Keratinocyte (primary cell): ENCODE measurements around the gene ATP6V0A1. TPM values are rescaled to one million over a fixed set of nuclear protein-coding genes. Genes with fewer than 3 reads are reported as not detected.

Experiments used
- DNase-seq: peaks from one replicate; pipeline ENCODE4 v3.0.0-alpha.2; 2011; ENCODE audit warnings: low read depth, missing footprints, low spot score
- FAIRE-seq: peaks from 2 replicates; lab custom pipeline; 2011; peaks lifted over from hg19 to GRCh38; lab: Jason Lieb, UNC
- H2AFZ ChIP-seq: 2 replicates; pipeline ENCODE4 v1.6.0; 2012; ENCODE audit warnings: low read length, control low read depth, inconsistent platforms; ENCODE audit not compliant: control insufficient read depth
- H3K27ac ChIP-seq: 2 replicates; pipeline ENCODE4 v1.5.1; 2011; ENCODE audit warnings: low read length; ENCODE audit not compliant: control insufficient read depth, insufficient read depth
- H3K27me3 ChIP-seq: 3 replicates; pipeline ENCODE4 v1.6.0; 2011; ENCODE audit warnings: low read length; ENCODE audit not compliant: control insufficient read depth, insufficient read depth; ENCODE audit errors: extremely low read depth
- H3K36me3 ChIP-seq, 2 experiments: 2 replicates in 1 of 2; 3 replicates in 1 of 2; pipeline ENCODE4 v1.5.1; 2011; ENCODE audit warnings: low read length in 2 of 2, mild to moderate bottlenecking in 1 of 2; ENCODE audit not compliant: control insufficient read depth in 2 of 2, insufficient read depth in 2 of 2; ENCODE audit errors: extremely low read depth in 1 of 2
- H3K4me1 ChIP-seq: 3 replicates; pipeline ENCODE4 v1.5.1; 2011; ENCODE audit warnings: low read length; ENCODE audit not compliant: control insufficient read depth, insufficient read depth; ENCODE audit errors: extremely low read depth
- H3K4me2 ChIP-seq: 3 replicates; pipeline ENCODE4 v1.6.0; 2011; ENCODE audit warnings: low read depth, low read length; ENCODE audit not compliant: control insufficient read depth, insufficient read depth; ENCODE audit errors: extremely low read depth
- H3K4me3 ChIP-seq, 3 experiments: fragments of 200-600 bp in 1 of 3; sonication (generic) in 1 of 3; 2 replicates in 2 of 3; 3 replicates in 1 of 3; pipeline ENCODE4 v1.5.1; 2011 to 2016; ENCODE audit warnings: low read length in 3 of 3, mild to moderate bottlenecking in 3 of 3, control low read depth in 2 of 3, inconsistent platforms in 1 of 3, low read depth in 1 of 3, mixed read lengths in 1 of 3, mixed run types in 1 of 3, moderate library complexity in 1 of 3; ENCODE audit not compliant: control insufficient read depth in 2 of 3, insufficient read depth in 2 of 3; ENCODE audit errors: extremely low read depth in 1 of 3
- H3K79me2 ChIP-seq: 2 replicates; pipeline ENCODE4 v1.6.0; 2012; ENCODE audit warnings: low read length; ENCODE audit not compliant: control insufficient read depth, insufficient read depth
- H3K9ac ChIP-seq: 3 replicates; pipeline ENCODE4 v1.6.0; 2011; ENCODE audit warnings: low read length; ENCODE audit not compliant: control insufficient read depth, insufficient read depth; ENCODE audit errors: extremely low read depth
- H3K9me1 ChIP-seq: 3 replicates; pipeline ENCODE4 v1.6.0; 2011; ENCODE audit warnings: low read length; ENCODE audit not compliant: control insufficient read depth, insufficient read depth; ENCODE audit errors: extremely low read depth
- H3K9me3 ChIP-seq: 2 replicates; pipeline ENCODE4 v1.5.1; 2012; ENCODE audit warnings: low read depth, low read length; ENCODE audit not compliant: control insufficient read depth
- H4K20me1 ChIP-seq: 3 replicates; pipeline ENCODE4 v1.6.0; 2011; ENCODE audit warnings: low read length; ENCODE audit not compliant: control insufficient read depth, insufficient read depth; ENCODE audit errors: extremely low read depth
- CTCF ChIP-seq, 3 experiments: IDR thresholded peaks in 1 of 3; conservative IDR thresholded peaks in 1 of 3; optimal IDR thresholded peaks in 1 of 3; 2 replicates in 2 of 3; 3 replicates in 1 of 3; pipeline versions ENCODE3 to v1.5.1; 2011; ENCODE audit warnings: low read length in 3 of 3, mild to moderate bottlenecking in 3 of 3, moderate library complexity in 2 of 3, control low read depth in 1 of 3, inconsistent platforms in 1 of 3; ENCODE audit not compliant: insufficient read depth in 2 of 3; ENCODE audit errors: extremely low read depth in 1 of 3
- EZH2 ChIP-seq: IDR thresholded peaks from one replicate; pipeline ENCODE4 v1.6.1; 2012; ENCODE audit warnings: inconsistent platforms, mild to moderate bottlenecking, low read length, moderate library complexity
- dilution Hi-C: fragments of 300-500 bp; cut with MboI; formaldehyde crosslinking; loops from one replicate; pipeline ENCODE4 v1.7.0; 2020; ENCODE audit warnings: low sequenced_read_pairs; ENCODE audit not compliant: extremely low pct_ligation_motif_present
- polyA plus RNA-seq, 5 experiments: library from polyadenylated mRNA; depleted of rRNA in 3 of 5; stranded (reverse) in 3 of 5; stranded (forward) in 1 of 5; unstranded in 1 of 5; fragments of >200 nt; gene quantifications; 1 replicate in 1 of 5; 2 replicates in 3 of 5; 3 replicates in 1 of 5; pipeline versions ENCODE4 v1.2.1 to v1.2.3, GENCODE V29; 2011 to 2012; ENCODE audit warnings: missing spikeins in 2 of 5, low read depth in 1 of 5, low replicate concordance in 1 of 5

The ATP6V0A1 gene
- polyA plus RNA-seq, 1 donor (not counting 4 experiments of a cell fraction or from before 2014, with no cell fraction given): 24.0 TPM

DNA sequence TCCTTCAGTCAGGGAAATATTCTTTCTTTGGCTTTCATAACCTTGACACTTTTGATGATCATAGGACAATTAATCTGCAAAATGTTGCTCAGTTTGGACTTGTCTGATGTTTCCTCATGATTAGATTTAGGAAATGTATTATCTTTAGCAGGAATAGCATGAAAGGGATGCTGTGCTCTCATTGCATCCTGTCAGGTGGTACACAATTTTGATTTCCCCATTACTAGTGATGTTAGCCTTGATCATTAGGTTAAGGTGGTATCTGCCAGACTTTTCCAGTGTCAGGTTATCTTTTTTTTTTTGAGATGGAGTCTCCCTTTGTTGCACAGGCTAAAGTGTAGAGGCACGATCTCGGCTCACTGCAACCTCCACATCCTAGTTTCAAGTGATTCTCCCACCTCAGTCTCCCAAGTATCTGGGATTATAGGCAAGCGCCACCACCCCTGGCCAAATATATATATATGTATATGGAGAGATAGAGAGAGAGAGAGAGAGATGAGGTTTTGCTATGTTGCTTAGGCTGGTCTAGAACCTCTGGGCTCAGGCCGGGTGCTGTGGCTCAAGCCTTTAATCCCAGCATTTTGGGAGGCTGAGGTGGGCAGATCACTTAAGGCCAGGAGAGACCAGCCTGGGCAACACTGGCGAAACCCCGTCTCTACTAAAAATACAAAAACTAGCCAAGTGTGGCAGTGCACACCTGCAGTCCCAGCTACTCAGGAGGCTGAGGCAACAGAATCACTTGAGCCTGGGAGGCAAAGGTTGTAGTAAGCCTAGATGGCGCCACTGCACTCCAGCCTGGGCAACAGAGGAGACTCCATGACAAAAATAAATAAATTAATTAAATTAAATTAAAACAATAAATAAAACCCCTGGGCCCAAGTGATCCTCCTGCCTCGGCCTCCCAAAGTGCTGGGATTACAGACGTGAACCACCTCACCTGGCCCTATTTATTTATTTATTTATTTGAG lies 19.8 kb upstream of the ATP6V0A1 start:
- H2AFZ ChIP-seq: no peak overlapping the region
- no peak overlapping the region for H3K4me3 ChIP-seq
- no peak overlapping the region for H3K4me2 ChIP-seq
- no peak overlapping the region for H3K27ac ChIP-seq
- DNase-seq (no peak), FAIRE-seq (no peak)
- H3K9me3 ChIP-seq: no peaks in the 10 kb centered on the region
- H3K27me3 ChIP-seq: no peaks in the 10 kb centered on the region
- dilution Hi-C loops: no loop called here
- H3K36me3 ChIP-seq: no peaks in the 10 kb centered on the region
- H4K20me1 ChIP-seq: no peaks in the 10 kb centered on the region
- H3K9ac ChIP-seq: no peak overlapping the region
- no peak for TF ChIP-seq EZH2
- TF ChIP-seq CTCF (optimal IDR thresholded peaks at IDR 0.05 in 1 of 3, IDR thresholded peaks at IDR 0.05 in 1 of 3, conservative IDR thresholded peaks at IDR 0.05 in 1 of 3; ENCODE audit: extremely low read depth in 1 of 3, insufficient read depth in 2 of 3, low read length in 3 of 3): peak; percentile 31 to 46 (median 32)
- no peaks in the 10 kb centered on the region for H3K4me1 ChIP-seq
- no peaks in the 10 kb centered on the region for H3K79me2 ChIP-seq
- H3K9me1 ChIP-seq: no peaks in the 10 kb centered on the region

DNA sequence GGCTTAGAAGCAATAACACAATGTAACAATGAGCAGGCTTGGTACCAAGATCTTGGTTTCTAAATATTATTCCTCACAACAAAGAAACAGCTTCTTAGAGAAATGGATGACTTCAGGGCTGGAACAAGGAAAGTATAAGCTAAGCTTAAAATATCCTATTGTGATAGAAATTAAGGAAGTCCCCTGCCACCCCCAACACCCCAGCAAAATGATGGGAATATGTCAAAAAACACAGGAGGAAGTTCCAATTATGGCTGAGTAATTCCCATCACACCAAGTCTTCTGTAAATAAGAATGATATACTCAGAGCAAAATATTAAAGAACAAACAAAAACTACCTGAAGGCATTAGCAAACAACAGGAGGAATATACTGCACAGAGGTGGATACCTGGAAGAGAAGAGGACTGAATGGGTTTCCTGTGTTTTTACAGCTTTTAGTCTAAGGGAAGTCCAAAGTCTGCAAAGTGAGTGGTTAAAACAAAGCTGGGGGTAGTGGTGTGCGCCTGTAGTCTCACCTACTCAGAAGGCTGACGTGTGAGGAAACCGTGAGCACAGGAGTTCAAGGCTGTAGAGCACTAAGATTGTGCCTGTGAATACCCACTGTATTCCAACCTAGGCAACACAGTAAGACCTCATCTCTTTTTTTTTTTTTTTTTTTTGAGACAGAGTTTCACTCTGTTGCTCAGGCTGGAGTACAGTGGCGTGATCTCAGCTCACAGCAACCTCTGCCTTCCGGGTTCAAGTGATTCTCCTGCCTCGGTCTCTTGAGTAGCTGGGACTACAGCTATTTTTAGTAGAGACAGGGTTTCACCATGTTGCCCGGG lies 17.1 kb upstream of the ATP6V0A1 start:
- H3K27ac ChIP-seq: no peak overlapping the region
- H3K79me2 ChIP-seq: no peaks in the 10 kb centered on the region
- H3K9me1 ChIP-seq: no peaks in the 10 kb centered on the region
- no peak overlapping the region for H3K9ac ChIP-seq
- H4K20me1 ChIP-seq: no peaks in the 10 kb centered on the region
- DNase-seq (no peak), FAIRE-seq (no peak)
- TF ChIP-seq EZH2: no peak
- no peak for TF ChIP-seq CTCF (optimal IDR thresholded peaks at IDR 0.05 in 1 of 3, IDR thresholded peaks at IDR 0.05 in 1 of 3, conservative IDR thresholded peaks at IDR 0.05 in 1 of 3; ENCODE audit: extremely low read depth in 1 of 3, insufficient read depth in 2 of 3, low read length in 3 of 3)
- no peaks in the 10 kb centered on the region for H3K27me3 ChIP-seq
- no peak overlapping the region for H3K4me2 ChIP-seq
- H3K4me3 ChIP-seq: no peak overlapping the region
- H2AFZ ChIP-seq: no peak overlapping the region
- dilution Hi-C loops: no loop called here
- H3K36me3 ChIP-seq: no peaks in the 10 kb centered on the region
- H3K4me1 ChIP-seq: no peaks in the 10 kb centered on the region
- H3K9me3 ChIP-seq: no peaks in the 10 kb centered on the region
